Mesendoderm (in vitro differentiated cells): ENCODE results near the gene KRT6A. TPM values are rescaled to one million over a fixed set of nuclear protein-coding genes. Genes with fewer than 3 reads are reported as not detected.

ENCODE experiments used
- DNase-seq: peaks from one replicate; pipeline ENCODE4 v3.0.0; 2013
- H2AK5ac ChIP-seq: 2 replicates; pipeline ENCODE4 v1.6.1; 2013; ENCODE audit warnings: low read length, inconsistent platforms
- H2BK120ac ChIP-seq: 2 replicates; pipeline ENCODE4 v1.6.1; 2013; ENCODE audit warnings: low read depth, mild to moderate bottlenecking, low read length, moderate library complexity, mixed read lengths
- H2BK15ac ChIP-seq: replicated peaks from 2 replicates; pipeline ENCODE4 v1.6.1; 2013; ENCODE audit warnings: low read depth, mild to moderate bottlenecking, moderate library complexity
- H2BK5ac ChIP-seq: 2 replicates; pipeline ENCODE4 v1.6.1; 2013; ENCODE audit warnings: low read length, inconsistent platforms
- H3K18ac ChIP-seq: 2 replicates; pipeline ENCODE4 v1.6.1; 2013; ENCODE audit warnings: mild to moderate bottlenecking, low read length, mixed read lengths
- H3K23ac ChIP-seq: one replicate; pipeline ENCODE4 v1.6.1; 2013; ENCODE audit warnings: low read length
- H3K27ac ChIP-seq: 2 replicates; pipeline ENCODE4 v1.5.1; 2013; ENCODE audit warnings: low read depth, mild to moderate bottlenecking, inconsistent platforms, low read length, moderate library complexity
- H3K27me3 ChIP-seq: 2 replicates; pipeline ENCODE4 v1.6.1; 2013; ENCODE audit warnings: low read length, control low read depth, mild to moderate bottlenecking, inconsistent platforms; ENCODE audit not compliant: insufficient read depth, poor library complexity
- H3K36me3 ChIP-seq: 2 replicates; pipeline ENCODE4 v1.6.1; 2013; ENCODE audit warnings: low read length, inconsistent platforms; ENCODE audit not compliant: control insufficient read depth, insufficient read depth
- H3K4ac ChIP-seq: one replicate; pipeline ENCODE4 v1.6.1; 2013; ENCODE audit warnings: low read depth, mild to moderate bottlenecking, low read length, moderate library complexity
- H3K4me1 ChIP-seq: 2 replicates; pipeline ENCODE4 v1.6.1; 2013; ENCODE audit warnings: low read depth, low read length, inconsistent platforms; ENCODE audit not compliant: control insufficient read depth
- H3K4me2 ChIP-seq: 2 replicates; pipeline ENCODE4 v1.6.1; 2013; ENCODE audit warnings: low read length
- H3K4me3 ChIP-seq: 2 replicates; pipeline ENCODE4 v1.5.1; 2013; ENCODE audit warnings: mild to moderate bottlenecking, low read length
- H3K56ac ChIP-seq: one replicate; pipeline ENCODE4 v1.6.1; 2013; ENCODE audit warnings: low read length
- H3K79me1 ChIP-seq: 2 replicates; pipeline ENCODE4 v1.6.1; 2013; ENCODE audit warnings: low read length, inconsistent platforms
- H3K79me2 ChIP-seq: 2 replicates; pipeline ENCODE4 v1.6.1; 2013; ENCODE audit warnings: mild to moderate bottlenecking, low read length; ENCODE audit not compliant: control insufficient read depth, insufficient read depth
- H3K9ac ChIP-seq: 2 replicates; pipeline ENCODE4 v1.6.1; 2013; ENCODE audit warnings: low read length, inconsistent platforms
- H4K5ac ChIP-seq: one replicate; pipeline ENCODE4 v1.6.1; 2013; ENCODE audit warnings: low read length
- H4K8ac ChIP-seq: one replicate; pipeline ENCODE4 v1.6.1; 2013; ENCODE audit warnings: low read depth, mild to moderate bottlenecking, control low read depth, low read length, moderate library complexity
- WGBS: extraction: QIAGEN DNeasy Blood & Tissue Kit; methylation state at CpG from one replicate; pipeline ENCODE4 v1.1.7; 2013; ENCODE audit warnings: low lambda C conversion rate, missing lambda C conversion rate; ENCODE audit not compliant: insufficient coverage; ENCODE audit errors: extremely low coverage; 5-methylcytosine and 5-hydroxymethylcytosine counted together
- polyA plus RNA-seq, 2 experiments: library from polyadenylated mRNA; stranded (reverse); fragments of 200-250 nt; gene quantifications; one replicate each; pipeline ENCODE4 v1.2.3, GENCODE V29; 2013

Gene KRT6A
- not detected for polyA plus RNA-seq (2013, experiment 1 of 2)
- not detected for polyA plus RNA-seq (2013, experiment 2 of 2)

DNA sequence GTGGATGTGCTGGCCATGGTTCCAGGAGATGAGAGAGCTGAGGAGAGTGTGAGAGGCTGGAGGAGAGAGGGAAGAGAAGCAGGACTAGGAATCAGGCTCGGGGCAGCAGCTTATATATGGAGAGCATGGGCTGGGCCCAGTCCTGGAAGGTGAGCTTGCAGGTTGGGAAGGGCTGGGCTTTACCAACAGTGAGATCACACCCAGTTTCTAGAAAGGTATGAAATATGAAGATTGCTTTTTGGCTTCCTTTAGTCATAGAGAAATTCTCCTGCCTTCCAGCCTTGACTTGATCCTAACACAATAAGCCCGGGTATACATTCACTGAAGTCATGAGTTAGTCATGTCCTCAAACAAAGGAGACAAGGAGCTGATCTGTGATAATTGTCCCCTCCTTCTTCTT, at the start of gene KRT6A:
TSS of gene KRT6A (minus strand) at position 86 of the 400 bp plus-strand sequence. CDS start at position 17, 69 bp downstream.
- no CpG with 5 or more reads among the region's 2 CpGs for WGBS
- no peak within 1 kb of the TSS for H4K8ac ChIP-seq
- H3K36me3 ChIP-seq, result no peaks in the 10 kb centered on the region
- no peak within 1 kb of the TSS for H2BK5ac ChIP-seq
- H3K23ac ChIP-seq, result no peak within 1 kb of the TSS
- H3K27ac ChIP-seq, result no peak within 1 kb of the TSS
- H3K79me2 ChIP-seq, result no peaks in the 10 kb centered on the region
- no peak within 1 kb of the TSS for H3K4ac ChIP-seq
- no peak within 1 kb of the TSS for H2BK15ac ChIP-seq
- H3K4me1 ChIP-seq, result peaks cover 26% of the 10 kb centered on the region
- DNase-seq, result no peak
- no peak within 1 kb of the TSS for H3K56ac ChIP-seq
- no peak within 1 kb of the TSS for H3K18ac ChIP-seq
- H3K79me1 ChIP-seq, result no peaks in the 10 kb centered on the region
- H3K27me3 ChIP-seq, result no peaks in the 10 kb centered on the region
- no peak within 1 kb of the TSS for H4K5ac ChIP-seq
- no peak within 1 kb of the TSS for H3K4me3 ChIP-seq
- H2AK5ac ChIP-seq, result no peak within 1 kb of the TSS
- H2BK120ac ChIP-seq, result no peak within 1 kb of the TSS
- H3K9ac ChIP-seq, result no peak within 1 kb of the TSS
- H3K4me2 ChIP-seq, result no peak within 1 kb of the TSS

- Histone ChIP-seq H3K56ac (no peak overlapping the region), H4K8ac (no peak overlapping the region), H3K23ac (no peak overlapping the region), H3K79me1 (no peaks in the 10 kb centered on the region), H2BK15ac (no peak overlapping the region), H3K27ac (no peak overlapping the region), H3K4ac (no peak overlapping the region), H2AK5ac (no peak overlapping the region), H3K18ac (no peak overlapping the region), H3K4me1 (no peaks in the 10 kb centered on the region), H2BK5ac (no peak overlapping the region), H3K4me3 (no peak overlapping the region), H3K4me2 (no peak overlapping the region), H2BK120ac (no peak overlapping the region), H3K36me3 (no peaks in the 10 kb centered on the region), H3K79me2 (no peaks in the 10 kb centered on the region), H4K5ac (no peak overlapping the region), H3K27me3 (no peaks in the 10 kb centered on the region), H3K9ac (no peak overlapping the region)
- DNase-seq, result no peak
Observed at GRCh38 chr12:52542157-52542556, 49.1 kb upstream of the KRT6A start.

DNA sequence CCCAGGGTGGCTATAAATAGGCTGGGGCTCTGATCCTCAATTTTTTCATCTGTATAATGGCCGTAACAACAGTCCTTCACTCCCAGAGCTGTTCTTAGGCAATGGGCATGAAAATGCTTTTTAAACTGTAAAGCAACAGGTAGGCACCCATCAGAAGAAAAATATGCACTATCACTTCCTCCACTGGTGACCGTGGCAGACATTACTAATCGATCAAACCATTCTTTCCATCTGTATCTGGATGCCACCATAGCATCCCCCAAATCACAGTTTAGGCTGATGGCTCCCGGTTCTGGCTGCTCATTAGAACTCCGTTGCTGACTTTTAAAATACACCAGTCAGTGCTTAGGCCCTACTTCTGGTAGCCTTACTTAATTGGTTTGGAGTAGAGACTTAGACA, 48.7 kb upstream of the KRT6A start:
- Histone ChIP-seq H3K36me3 (no peaks in the 10 kb centered on the region), H2BK5ac (no peak overlapping the region), H3K27ac (no peak overlapping the region), H3K4me3 (no peak overlapping the region), H2BK120ac (no peak overlapping the region), H4K5ac (no peak overlapping the region), H3K4me2 (no peak overlapping the region), H4K8ac (no peak overlapping the region), H3K27me3 (no peaks in the 10 kb centered on the region), H3K23ac (no peak overlapping the region), H3K56ac (no peak overlapping the region), H2BK15ac (no peak overlapping the region), H3K4me1 (no peaks in the 10 kb centered on the region), H3K9ac (no peak overlapping the region), H3K79me1 (no peaks in the 10 kb centered on the region), H3K79me2 (no peaks in the 10 kb centered on the region), H2AK5ac (no peak overlapping the region), H3K18ac (no peak overlapping the region), H3K4ac (no peak overlapping the region)
- WGBS, result no CpG with 5 or more reads among the region's 5 CpGs
- DNase-seq, result no peak

GRCh38 chr12:52540531-52540930, 47.5 kb upstream of the KRT6A start:
- H3K36me3 ChIP-seq, result no peaks in the 10 kb centered on the region
- H3K4me2 ChIP-seq, result no peak overlapping the region
- no peak overlapping the region for H2BK5ac ChIP-seq
- H3K4ac ChIP-seq, result no peak overlapping the region
- no peak overlapping the region for H4K8ac ChIP-seq
- H3K4me3 ChIP-seq, result no peak overlapping the region
- no peak overlapping the region for H3K18ac ChIP-seq
- H3K27me3 ChIP-seq, result no peaks in the 10 kb centered on the region
- H3K56ac ChIP-seq, result no peak overlapping the region
- H3K27ac ChIP-seq, result no peak overlapping the region
- no CpG with 5 or more reads among the region's 7 CpGs for WGBS
- no peak overlapping the region for H2BK15ac ChIP-seq
- DNase-seq, result no peak
- H4K5ac ChIP-seq, result no peak overlapping the region
- H3K4me1 ChIP-seq, result no peaks in the 10 kb centered on the region
- no peak overlapping the region for H3K23ac ChIP-seq
- H3K79me2 ChIP-seq, result no peaks in the 10 kb centered on the region
- H3K79me1 ChIP-seq, result no peaks in the 10 kb centered on the region
- H2AK5ac ChIP-seq, result no peak overlapping the region
- no peak overlapping the region for H2BK120ac ChIP-seq
- no peak overlapping the region for H3K9ac ChIP-seq

GRCh38 chr12:52539821-52540173, 46.7 kb upstream of the KRT6A start:
- Histone ChIP-seq H3K4me2 (no peak overlapping the region), H2AK5ac (no peak overlapping the region), H2BK120ac (no peak overlapping the region), H3K27me3 (no peaks in the 10 kb centered on the region), H3K4me3 (no peak overlapping the region), H3K79me2 (no peaks in the 10 kb centered on the region), H3K23ac (no peak overlapping the region), H2BK15ac (no peak overlapping the region), H3K79me1 (no peaks in the 10 kb centered on the region), H3K4me1 (no peaks in the 10 kb centered on the region), H3K18ac (no peak overlapping the region), H4K5ac (no peak overlapping the region), H3K56ac (no peak overlapping the region), H3K27ac (no peak overlapping the region), H3K9ac (no peak overlapping the region), H4K8ac (no peak overlapping the region), H3K4ac (no peak overlapping the region), H3K36me3 (no peaks in the 10 kb centered on the region), H2BK5ac (no peak overlapping the region)
- no peak for DNase-seq
- WGBS, result no CpG with 5 or more reads among the region's 3 CpGs

DNA sequence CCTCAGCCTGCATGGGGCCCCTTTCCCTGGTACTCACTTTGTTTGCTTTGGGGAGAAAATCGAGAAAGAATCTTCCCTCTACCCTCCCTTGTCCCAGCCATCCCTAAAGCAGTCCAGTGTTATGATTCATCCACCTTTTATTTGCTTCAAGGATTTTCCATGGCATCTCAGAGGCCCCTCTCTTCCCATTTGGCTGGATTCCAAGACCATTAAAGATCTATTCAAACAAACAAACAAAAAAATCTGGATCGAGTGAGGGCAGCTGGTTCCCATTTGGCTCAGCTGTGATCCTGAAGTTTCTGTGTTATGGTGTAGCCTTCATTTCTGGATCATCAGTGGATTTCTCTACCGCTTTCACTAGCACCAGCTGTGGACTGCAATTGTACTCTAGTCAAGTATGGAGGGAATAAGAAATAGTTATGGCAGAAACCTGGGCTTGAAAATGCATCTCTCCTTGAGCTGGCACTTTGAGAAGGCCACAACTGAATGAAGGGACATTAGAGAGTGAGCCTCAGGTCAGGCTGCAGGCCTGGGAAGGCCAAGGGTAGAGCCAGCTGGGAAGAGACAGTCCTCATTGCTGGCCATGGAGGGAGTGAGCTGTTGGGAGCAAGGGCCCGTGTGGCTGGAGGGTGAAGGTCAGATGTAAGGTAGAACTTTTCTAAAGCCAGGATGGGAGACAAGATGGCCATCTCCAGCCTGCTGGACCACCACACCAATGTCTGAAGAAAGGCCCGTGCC, 46.2 kb upstream of the KRT6A start:
- no peak overlapping the region for H2AK5ac ChIP-seq
- H3K4me3 ChIP-seq, result no peak overlapping the region
- H3K27ac ChIP-seq, result no peak overlapping the region
- no peaks in the 10 kb centered on the region for H3K36me3 ChIP-seq
- H4K5ac ChIP-seq, result no peak overlapping the region
- H3K4me2 ChIP-seq, result no peak overlapping the region
- no CpG with 5 or more reads among the region's 5 CpGs for WGBS
- no peak overlapping the region for H2BK5ac ChIP-seq
- H3K27me3 ChIP-seq, result no peaks in the 10 kb centered on the region
- DNase-seq, result no peak
- H3K79me1 ChIP-seq, result no peaks in the 10 kb centered on the region
- H3K4me1 ChIP-seq, result no peaks in the 10 kb centered on the region
- no peak overlapping the region for H2BK15ac ChIP-seq
- H3K23ac ChIP-seq, result no peak overlapping the region
- H2BK120ac ChIP-seq, result no peak overlapping the region
- H3K79me2 ChIP-seq, result no peaks in the 10 kb centered on the region
- no peak overlapping the region for H3K4ac ChIP-seq
- H3K9ac ChIP-seq, result no peak overlapping the region
- no peak overlapping the region for H4K8ac ChIP-seq
- no peak overlapping the region for H3K56ac ChIP-seq
- H3K18ac ChIP-seq, result no peak overlapping the region
